Type B pancreatic cell (in vitro differentiated cells): ENCODE measurements around the gene DIAPH3. TPM values are rescaled to one million over a fixed set of nuclear protein-coding genes. Genes with fewer than 3 reads are reported as not detected.

ENCODE experiments used
- DNase-seq: peaks from one replicate; pipeline ENCODE4 v3.0.0; 2021; ENCODE audit warnings: mixed read lengths; ENCODE audit not compliant: unreplicated experiment; ENCODE audit errors: extremely low spot score
- H3K27ac Mint-ChIP-seq: 2 replicates; pipeline ENCODE4 v1.8.0; 2021; ENCODE audit warnings: mild to moderate bottlenecking, mixed read lengths
- H3K27me3 Mint-ChIP-seq: 2 replicates; pipeline ENCODE4 v1.8.0; 2021; ENCODE audit warnings: mixed read lengths
- H3K36me3 Mint-ChIP-seq: 2 replicates; pipeline ENCODE4 v1.8.0; 2021; ENCODE audit warnings: mixed read lengths
- H3K4me1 Mint-ChIP-seq: one replicate; pipeline ENCODE4 v1.8.0; 2021; ENCODE audit warnings: mixed read lengths; ENCODE audit not compliant: unreplicated experiment
- H3K4me3 Mint-ChIP-seq: 2 replicates; pipeline ENCODE4 v1.8.0; 2021; ENCODE audit warnings: mild to moderate bottlenecking, mixed read lengths
- H3K9me3 Mint-ChIP-seq: 2 replicates; pipeline ENCODE4 v1.8.0; 2021; ENCODE audit warnings: mixed read lengths
- CTCF ChIP-seq: fragments of 200-600 bp; sonication (generic); conservative IDR thresholded peaks from 2 replicates; pipeline ENCODE4 v1.5.0; 2021; ENCODE audit warnings: antibody characterized with exemption, mild to moderate bottlenecking
- total RNA-seq: library from RNA; stranded (reverse); gene quantifications from 2 replicates; pipeline ENCODE4 v1.2.1, GENCODE V29; 2021; ENCODE audit warnings: low replicate concordance

DIAPH3 gene
- total RNA-seq, 1 donor from 2014 or later = 16.9 TPM

DNA sequence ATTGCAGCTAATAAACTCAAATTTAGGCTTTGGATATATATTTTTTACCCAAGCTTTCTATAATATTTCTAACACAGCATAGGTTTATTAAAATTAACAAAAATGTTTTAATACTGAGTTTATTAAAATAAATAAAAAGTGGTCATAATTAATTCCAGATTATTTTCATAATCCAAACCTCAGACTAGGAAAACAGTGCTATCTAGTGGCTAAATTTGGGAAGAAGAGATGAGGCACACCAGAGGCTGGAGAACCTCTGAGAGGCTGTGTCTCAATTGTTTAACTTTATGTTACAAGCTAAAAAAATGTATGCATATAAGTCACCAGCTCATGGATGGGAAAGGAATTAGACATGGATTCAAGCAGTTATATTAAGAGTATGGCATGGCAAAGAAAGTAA lies 392.5 kb downstream of the DIAPH3 start:
- peak; percentile 74 for TF ChIP-seq CTCF
- Mint-ChIP-seq H3K36me3 (no peaks in the 10 kb centered on the region), H3K9me3 (no peaks in the 10 kb centered on the region), H3K4me3 (no peak overlapping the region), H3K4me1 (peaks cover 17% of the 10 kb centered on the region), H3K27ac (no peak overlapping the region), H3K27me3 (peaks cover 9% of the 10 kb centered on the region)
- no peak for DNase-seq

- no peaks in the 10 kb centered on the region for H3K9me3 Mint-ChIP-seq
- DNase-seq = no peak
- no peak overlapping the region for H3K27ac Mint-ChIP-seq
- peaks cover 20% of the 10 kb centered on the region for H3K4me1 Mint-ChIP-seq
- H3K4me3 Mint-ChIP-seq = no peak overlapping the region
- TF ChIP-seq CTCF = no peak
- H3K27me3 Mint-ChIP-seq = peaks cover 12% of the 10 kb centered on the region
- no peaks in the 10 kb centered on the region for H3K36me3 Mint-ChIP-seq
Observed at GRCh38 chr13:59770451-59770850, 393.3 kb downstream of the DIAPH3 start.

- no peak overlapping the region for H3K4me3 Mint-ChIP-seq
- peaks cover 4% of the 10 kb centered on the region for H3K36me3 Mint-ChIP-seq
- H3K9me3 Mint-ChIP-seq = no peaks in the 10 kb centered on the region
- no peak overlapping the region for H3K27ac Mint-ChIP-seq
- peaks cover 5% of the 10 kb centered on the region for H3K27me3 Mint-ChIP-seq
- no peak for TF ChIP-seq CTCF
- no peak for DNase-seq
- H3K4me1 Mint-ChIP-seq = peaks cover 6% of the 10 kb centered on the region
Observed at GRCh38 chr13:59766236-59766635, 397.5 kb downstream of the DIAPH3 start.

- no peak for TF ChIP-seq CTCF
- peaks cover 10% of the 10 kb centered on the region for H3K4me1 Mint-ChIP-seq
- H3K36me3 Mint-ChIP-seq = peaks cover 4% of the 10 kb centered on the region
- H3K9me3 Mint-ChIP-seq = no peaks in the 10 kb centered on the region
- H3K27me3 Mint-ChIP-seq = no peaks in the 10 kb centered on the region
- H3K27ac Mint-ChIP-seq = no peak overlapping the region
- no peak overlapping the region for H3K4me3 Mint-ChIP-seq
- DNase-seq = no peak
Observed at GRCh38 chr13:59755632-59756290, 408.0 kb downstream of the DIAPH3 start.

GRCh38 chr13:59754411-59754810 lies 409.3 kb downstream of the DIAPH3 start:
- Mint-ChIP-seq H3K27me3 (no peaks in the 10 kb centered on the region), H3K9me3 (no peaks in the 10 kb centered on the region), H3K36me3 (peaks cover 4% of the 10 kb centered on the region), H3K27ac (no peak overlapping the region), H3K4me3 (no peak overlapping the region), H3K4me1 (peaks cover 19% of the 10 kb centered on the region)
- no peak for DNase-seq
- TF ChIP-seq CTCF = no peak
